Astrocyte of the hippocampus (primary cell): ENCODE results near the gene DISC1.

ENCODE experiments used
- DNase-seq: peaks from one replicate; pipeline ENCODE4 v3.0.0; 2011; ENCODE audit warnings: low read depth, low spot score

The DISC1 gene

GRCh38 chr1:231695439-231696255 is 69.1 kb downstream of the DISC1 start:
- peak; percentile 48 for DNase-seq

DNA sequence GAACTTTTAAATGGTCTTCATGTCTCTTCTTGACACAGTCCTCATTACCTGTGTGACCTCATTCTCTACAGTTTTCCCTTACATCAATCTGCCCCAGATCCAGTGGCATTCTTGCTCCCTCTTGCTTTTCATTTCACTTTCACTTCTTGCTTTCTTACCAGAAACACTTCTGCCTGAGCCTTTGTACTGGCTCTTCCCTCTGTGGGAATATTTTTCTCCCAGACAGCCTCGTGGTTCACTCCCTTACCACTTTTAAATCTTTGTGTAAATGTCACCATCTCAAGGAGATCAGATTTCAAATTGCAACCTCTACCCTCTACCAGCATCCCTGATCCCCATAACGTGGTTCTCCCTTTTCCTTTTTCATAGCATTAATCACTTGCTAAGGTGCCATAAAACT is 73.2 kb downstream of the DISC1 start:
- DNase-seq, result peak; percentile 32

DNA sequence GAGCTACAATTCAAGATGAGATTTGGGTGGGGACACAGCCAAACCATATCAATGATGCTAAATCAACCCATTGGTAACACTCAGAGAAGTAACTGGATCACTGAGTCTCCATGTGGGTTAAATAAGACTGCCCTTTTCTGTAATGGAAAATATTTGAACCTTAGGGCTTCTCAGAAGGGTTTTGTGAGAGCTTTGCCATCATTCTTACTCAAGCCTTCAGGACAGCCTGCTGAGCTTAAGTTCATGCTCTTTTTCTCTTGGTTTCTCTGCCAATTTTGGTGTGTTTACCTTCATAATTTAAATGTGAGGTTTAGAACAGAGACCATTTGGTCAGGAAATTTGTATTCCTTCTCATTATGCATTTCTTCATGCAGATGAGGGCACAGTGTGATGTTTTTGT is 74.7 kb downstream of the DISC1 start:
- DNase-seq, result no peak

DNA sequence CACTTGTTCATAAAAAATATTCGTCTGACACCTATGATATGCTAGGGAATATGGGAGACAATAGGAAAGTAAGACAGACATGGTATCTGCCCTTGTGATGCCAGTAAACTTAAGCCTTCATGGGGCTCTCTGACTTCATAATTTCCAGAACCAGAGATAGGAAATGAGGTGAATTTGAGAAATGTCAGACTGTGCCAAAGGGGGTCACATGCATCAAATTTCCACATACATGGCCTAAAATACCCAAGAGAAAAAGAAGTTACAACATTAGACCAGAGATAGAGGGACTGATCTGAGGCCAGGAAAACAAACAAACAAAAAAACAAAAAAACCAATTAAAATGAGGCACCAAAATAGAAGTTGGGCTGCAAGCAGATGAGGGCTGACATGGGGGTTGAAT is 75.7 kb downstream of the DISC1 start:
- no peak for DNase-seq

- DNase-seq, result peak; percentile 55
Measured at GRCh38 chr1:231702804-231703203, 76.2 kb downstream of the DISC1 start.

- DNase-seq, result peak; percentile 23
Measured at GRCh38 chr1:231705806-231706760, 79.5 kb downstream of the DISC1 start.

GRCh38 chr1:231706934-231707333 is 80.3 kb downstream of the DISC1 start:
- no peak for DNase-seq

GRCh38 chr1:231707407-231707806 is 80.8 kb downstream of the DISC1 start:
- no peak for DNase-seq

GRCh38 chr1:231708394-231708793 is 81.8 kb downstream of the DISC1 start:
- no peak for DNase-seq

- no peak for DNase-seq
Measured at GRCh38 chr1:231714440-231714839, 87.8 kb downstream of the DISC1 start.

- no peak for DNase-seq
Measured at GRCh38 chr1:231715816-231716722, 89.5 kb downstream of the DISC1 start.

- DNase-seq, result no peak
Measured at GRCh38 chr1:231716879-231717278, 90.3 kb downstream of the DISC1 start.

GRCh38 chr1:231719485-231720183 is 93.0 kb downstream of the DISC1 start:
- no peak for DNase-seq

DNA sequence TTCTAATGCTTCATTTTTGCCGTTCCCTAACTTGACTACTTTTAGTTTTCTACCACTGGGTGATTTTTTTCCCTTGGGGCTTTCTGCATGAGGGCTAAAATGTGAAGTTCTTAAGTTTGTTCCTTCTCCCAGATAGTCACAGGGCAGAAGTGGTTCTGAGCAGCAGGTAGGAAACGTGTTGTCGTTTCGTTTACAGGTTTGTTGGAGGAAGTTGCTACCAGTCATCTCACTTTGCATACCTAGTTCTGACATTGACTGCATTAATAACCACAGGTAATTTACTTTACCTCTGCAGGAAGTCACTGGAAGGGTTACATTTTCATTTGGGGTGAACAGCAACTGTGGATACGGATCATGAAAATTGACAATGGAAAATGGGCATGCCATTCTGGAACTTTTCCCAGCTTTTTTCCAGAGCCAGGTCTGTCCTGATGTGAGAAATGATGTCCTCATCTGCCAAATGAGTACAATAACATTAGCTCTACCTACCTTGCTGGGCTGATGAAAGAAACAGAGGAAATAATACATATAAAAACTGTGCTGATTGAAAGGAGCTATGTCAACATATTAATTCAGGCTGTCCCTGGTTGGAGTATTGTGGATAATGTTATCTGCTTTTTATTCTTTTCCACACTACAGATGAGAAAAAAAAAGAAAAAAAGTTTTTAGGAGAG is 94.2 kb downstream of the DISC1 start:
- no peak for DNase-seq

DNA sequence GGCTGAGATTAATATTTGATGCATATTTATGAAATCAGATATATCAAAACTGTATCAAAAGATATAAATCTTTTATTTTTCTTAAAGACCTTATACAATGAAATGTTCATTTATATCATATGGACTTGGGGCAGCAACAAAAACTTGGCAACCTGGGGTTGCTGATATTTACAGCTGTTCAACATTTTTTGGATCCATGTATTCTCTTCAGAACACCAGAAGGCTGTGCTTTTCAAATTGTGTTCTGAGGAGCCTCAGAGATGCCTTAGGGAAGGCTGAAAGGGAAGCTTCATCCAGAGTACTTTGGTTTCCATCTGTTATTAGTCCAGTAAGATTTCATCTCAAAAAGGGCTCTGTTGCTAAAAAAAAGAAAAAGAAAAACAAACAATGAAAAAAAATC is 94.8 kb downstream of the DISC1 start:
- DNase-seq, result no peak

DNA sequence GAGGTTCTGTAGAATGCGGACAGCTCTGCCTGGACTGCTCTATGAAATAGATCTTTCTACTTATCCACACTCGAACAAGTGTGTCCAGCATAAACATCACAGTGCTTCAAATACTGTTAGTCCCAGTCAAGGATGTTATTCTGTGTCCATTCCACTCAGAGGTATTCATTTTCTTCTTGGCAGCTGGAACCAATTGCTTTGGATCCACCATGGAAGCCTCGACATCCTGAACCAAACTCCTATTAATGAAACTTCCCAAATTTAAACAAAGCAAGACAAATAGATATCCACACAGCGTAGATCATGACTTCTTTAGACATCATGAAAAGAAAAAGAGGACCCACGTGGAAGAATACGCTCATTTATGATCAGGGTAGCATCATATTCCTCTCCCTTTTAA is 95.8 kb downstream of the DISC1 start:
- DNase-seq, result no peak

DNA sequence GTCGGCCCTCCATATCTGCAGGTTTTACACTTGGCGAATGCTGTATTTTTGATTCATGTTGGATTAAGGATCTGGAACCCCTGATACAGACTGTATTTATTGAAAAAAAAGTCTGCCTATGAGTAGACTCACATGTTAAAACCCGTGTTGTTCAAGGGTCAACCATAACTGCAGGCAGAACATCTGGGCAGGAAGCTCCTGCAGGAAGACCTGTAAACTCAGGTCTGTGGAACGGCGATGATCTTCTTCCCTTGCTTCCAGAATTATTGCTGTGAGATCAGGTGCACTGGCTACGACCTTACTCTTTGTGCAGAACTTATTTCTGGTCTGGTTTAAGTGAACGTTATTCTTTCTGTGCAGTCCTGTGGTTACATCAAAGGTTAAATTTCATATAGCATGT is 96.6 kb downstream of the DISC1 start:
- DNase-seq, result no peak

DNA sequence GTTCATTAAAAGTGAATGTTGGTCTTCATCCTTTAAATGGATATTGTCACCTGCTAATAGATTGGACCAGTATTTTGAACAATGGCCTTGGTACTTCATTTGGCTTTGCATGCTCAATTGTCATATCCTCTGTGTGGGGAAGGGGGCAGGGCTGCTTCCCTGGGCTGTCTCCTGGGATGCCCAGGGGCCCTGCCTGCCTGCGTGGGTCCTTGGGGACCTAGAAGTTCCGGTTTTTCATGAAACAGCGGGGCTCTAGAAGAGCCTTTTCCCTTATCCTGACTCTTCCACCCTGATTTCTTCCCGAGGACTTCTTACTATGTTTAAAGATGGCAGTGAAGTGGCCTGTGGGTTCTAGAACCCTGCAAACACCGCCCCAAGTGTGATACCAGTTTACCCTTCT is 97.5 kb downstream of the DISC1 start:
- DNase-seq, result no peak

DNA sequence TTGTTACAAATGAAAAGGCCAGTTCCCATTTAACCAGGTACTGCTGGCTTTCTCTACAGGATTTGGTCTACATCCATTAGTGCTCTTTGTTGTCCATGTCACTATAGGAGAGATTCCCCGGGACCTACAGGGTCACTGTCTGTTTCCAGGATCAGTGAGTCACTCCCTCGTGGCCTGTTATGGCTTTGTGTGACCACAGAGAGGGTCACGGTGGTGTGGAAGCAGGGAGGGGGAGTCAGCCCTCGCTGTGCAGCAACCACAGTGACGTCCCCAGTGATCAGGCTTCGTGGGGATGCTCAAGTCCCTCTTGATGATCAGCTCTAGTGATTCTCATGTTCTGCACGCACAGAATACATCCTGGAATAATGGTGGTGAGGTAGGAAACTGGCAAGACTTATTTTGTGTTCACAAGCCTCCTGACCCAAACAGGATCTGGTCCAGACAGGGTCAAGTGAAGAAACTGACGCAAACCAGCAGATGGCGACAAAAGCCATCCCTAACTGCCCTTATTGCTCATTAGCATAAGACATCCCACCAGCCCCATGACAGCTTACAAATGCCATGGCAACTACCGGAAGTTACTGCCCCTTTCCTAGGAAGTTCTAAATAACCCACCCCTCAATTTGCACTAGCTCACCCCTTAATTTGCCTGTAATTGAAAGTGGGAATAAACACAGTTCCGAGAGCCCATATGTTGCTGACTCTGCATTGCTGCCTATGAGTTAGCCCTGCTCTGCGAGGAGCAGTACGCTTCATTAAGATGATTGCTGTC is 98.5 kb downstream of the DISC1 start:
- DNase-seq, result peak; percentile 52

DNA sequence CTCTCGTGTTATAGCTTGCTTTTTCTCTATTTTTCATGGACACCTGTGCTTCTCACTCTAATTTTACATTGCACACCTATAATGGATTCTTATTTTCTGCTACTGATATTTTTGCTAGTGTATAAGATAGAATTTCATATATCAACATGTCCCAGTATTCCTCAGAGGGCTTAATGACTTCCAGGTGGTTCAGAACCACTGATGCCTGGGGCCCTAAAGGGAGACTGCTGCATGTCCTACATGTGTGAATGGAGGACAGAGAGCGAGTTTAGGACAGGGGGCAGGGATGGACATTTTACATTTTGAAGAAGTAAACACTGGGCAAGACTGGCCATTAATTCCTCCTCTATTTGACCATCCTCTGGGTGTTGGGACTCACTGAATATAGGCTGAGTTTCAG is 100.6 kb downstream of the DISC1 start:
- DNase-seq, result no peak
